PFSK-1 (cell line): Measurements from ENCODE around the gene UBA1.

ENCODE experiments used
- FOXP2 ChIP-seq: optimal IDR thresholded peaks from 2 replicates; pipeline ENCODE3; 2011; ENCODE audit warnings: borderline replicate concordance, control low read depth, inconsistent platforms; ENCODE audit not compliant: insufficient read depth; ENCODE audit errors: extremely low read length, extremely low read depth
- POLR2AphosphoS5 ChIP-seq: IDR thresholded peaks from 2 replicates; pipeline ENCODE4 v1.6.1; 2012; ENCODE audit warnings: low read depth, mild to moderate bottlenecking, control low read depth, low read length, moderate library complexity
- SIN3A ChIP-seq: IDR thresholded peaks from 2 replicates; pipeline ENCODE4 v1.6.1; 2012; ENCODE audit warnings: mild to moderate bottlenecking, low read length, moderate library complexity, borderline replicate concordance; ENCODE audit not compliant: insufficient read depth
- TAF1 ChIP-seq: IDR thresholded peaks from 2 replicates; pipeline ENCODE4 v1.6.1; 2012; ENCODE audit warnings: low read length, control low read depth, borderline replicate concordance; ENCODE audit not compliant: insufficient read depth
- TF ChIP-seq, protein P1 (sequence below), 2 experiments: IDR thresholded peaks; 2 replicates each; pipeline versions ENCODE4 v1.6.1 to v1.8.0; 2011 to 2012; ENCODE audit warnings: low read depth in 2 of 2, low read length in 2 of 2, control low read depth in 1 of 2, inconsistent platforms in 1 of 2, mild to moderate bottlenecking in 1 of 2, moderate library complexity in 1 of 2; ENCODE audit not compliant: insufficient read depth in 1 of 2

UBA1 gene

DNA sequence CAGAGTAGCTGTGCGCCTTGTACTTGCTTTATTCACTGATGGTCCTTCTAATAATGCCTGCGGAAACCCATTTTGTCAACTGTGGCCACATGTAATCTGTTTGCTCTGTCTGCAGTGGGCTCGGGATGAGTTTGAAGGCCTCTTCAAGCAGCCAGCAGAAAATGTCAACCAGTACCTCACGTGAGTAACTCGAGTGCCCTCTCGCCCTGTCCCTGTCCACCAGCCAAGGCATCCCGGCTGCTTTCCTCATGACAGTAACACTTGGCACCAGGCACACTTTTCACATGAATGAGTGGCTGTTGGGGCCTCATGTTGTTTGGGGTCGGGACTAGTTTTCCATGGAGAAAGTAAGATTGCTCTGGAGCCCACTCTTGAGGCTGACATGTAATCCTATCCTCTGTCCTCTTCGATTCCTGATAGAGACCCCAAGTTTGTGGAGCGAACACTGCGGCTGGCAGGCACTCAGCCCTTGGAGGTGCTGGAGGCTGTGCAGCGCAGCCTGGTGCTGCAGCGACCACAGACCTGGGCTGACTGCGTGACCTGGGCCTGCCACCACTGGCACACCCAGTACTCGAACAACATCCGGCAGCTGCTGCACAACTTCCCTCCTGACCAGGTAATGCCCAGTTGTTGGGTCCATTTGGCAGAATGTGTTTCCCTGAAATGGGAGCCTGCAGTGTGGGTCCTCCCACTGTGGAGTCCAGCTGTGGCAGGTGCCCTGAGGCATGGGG lies 16.0 kb downstream of the UBA1 start:
- no peak for TF ChIP-seq POLR2AphosphoS5
- TF ChIP-seq FOXP2 = no peak
- TF ChIP-seq, protein P1, sequence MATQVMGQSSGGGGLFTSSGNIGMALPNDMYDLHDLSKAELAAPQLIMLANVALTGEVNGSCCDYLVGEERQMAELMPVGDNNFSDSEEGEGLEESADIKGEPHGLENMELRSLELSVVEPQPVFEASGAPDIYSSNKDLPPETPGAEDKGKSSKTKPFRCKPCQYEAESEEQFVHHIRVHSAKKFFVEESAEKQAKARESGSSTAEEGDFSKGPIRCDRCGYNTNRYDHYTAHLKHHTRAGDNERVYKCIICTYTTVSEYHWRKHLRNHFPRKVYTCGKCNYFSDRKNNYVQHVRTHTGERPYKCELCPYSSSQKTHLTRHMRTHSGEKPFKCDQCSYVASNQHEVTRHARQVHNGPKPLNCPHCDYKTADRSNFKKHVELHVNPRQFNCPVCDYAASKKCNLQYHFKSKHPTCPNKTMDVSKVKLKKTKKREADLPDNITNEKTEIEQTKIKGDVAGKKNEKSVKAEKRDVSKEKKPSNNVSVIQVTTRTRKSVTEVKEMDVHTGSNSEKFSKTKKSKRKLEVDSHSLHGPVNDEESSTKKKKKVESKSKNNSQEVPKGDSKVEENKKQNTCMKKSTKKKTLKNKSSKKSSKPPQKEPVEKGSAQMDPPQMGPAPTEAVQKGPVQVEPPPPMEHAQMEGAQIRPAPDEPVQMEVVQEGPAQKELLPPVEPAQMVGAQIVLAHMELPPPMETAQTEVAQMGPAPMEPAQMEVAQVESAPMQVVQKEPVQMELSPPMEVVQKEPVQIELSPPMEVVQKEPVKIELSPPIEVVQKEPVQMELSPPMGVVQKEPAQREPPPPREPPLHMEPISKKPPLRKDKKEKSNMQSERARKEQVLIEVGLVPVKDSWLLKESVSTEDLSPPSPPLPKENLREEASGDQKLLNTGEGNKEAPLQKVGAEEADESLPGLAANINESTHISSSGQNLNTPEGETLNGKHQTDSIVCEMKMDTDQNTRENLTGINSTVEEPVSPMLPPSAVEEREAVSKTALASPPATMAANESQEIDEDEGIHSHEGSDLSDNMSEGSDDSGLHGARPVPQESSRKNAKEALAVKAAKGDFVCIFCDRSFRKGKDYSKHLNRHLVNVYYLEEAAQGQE (IDR thresholded peaks at IDR 0.05; ENCODE audit: insufficient read depth in 1 of 2, low read depth in 2 of 2, low read length in 2 of 2) = no peak
- no peak for TF ChIP-seq TAF1
- no peak for TF ChIP-seq SIN3A

DNA sequence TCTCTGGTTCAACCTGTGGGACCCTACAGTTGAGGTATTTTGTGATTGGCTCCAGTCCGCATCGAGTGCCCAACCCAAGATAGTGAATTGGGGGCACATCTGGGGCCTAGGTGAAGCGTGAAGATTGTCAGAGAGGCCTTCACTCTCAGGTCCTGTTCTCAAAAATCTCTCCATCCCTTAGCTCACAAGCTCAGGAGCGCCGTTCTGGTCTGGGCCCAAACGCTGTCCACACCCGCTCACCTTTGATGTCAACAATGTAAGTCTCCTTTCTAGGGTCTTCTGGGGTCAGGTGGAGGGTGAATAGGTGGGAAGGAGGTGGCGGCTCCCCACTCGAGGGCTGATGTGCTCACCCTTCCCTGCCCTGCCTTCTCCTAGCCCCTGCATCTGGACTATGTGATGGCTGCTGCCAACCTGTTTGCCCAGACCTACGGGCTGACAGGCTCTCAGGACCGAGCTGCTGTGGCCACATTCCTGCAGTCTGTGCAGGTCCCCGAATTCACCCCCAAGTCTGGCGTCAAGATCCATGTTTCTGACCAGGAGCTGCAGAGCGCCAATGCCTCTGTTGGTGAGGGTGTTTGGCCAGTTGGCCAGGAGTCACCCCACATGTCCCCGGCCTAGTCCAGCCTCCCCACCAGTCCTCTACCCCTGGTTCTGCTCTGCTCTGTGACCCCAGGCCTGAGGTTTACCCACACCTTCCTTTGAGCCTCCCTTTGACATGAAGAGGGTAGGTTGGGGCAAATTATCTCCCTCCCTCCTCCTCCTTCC lies 17.2 kb downstream of the UBA1 start:
- TF ChIP-seq POLR2AphosphoS5 (no peak; the same call in 1 of the 2 replicates), SIN3A (no peak), FOXP2 (no peak), TAF1 (no peak)
- TF ChIP-seq, protein P1 (IDR thresholded peaks at IDR 0.05; ENCODE audit: insufficient read depth in 1 of 2, low read depth in 2 of 2, low read length in 2 of 2) = no peak

DNA sequence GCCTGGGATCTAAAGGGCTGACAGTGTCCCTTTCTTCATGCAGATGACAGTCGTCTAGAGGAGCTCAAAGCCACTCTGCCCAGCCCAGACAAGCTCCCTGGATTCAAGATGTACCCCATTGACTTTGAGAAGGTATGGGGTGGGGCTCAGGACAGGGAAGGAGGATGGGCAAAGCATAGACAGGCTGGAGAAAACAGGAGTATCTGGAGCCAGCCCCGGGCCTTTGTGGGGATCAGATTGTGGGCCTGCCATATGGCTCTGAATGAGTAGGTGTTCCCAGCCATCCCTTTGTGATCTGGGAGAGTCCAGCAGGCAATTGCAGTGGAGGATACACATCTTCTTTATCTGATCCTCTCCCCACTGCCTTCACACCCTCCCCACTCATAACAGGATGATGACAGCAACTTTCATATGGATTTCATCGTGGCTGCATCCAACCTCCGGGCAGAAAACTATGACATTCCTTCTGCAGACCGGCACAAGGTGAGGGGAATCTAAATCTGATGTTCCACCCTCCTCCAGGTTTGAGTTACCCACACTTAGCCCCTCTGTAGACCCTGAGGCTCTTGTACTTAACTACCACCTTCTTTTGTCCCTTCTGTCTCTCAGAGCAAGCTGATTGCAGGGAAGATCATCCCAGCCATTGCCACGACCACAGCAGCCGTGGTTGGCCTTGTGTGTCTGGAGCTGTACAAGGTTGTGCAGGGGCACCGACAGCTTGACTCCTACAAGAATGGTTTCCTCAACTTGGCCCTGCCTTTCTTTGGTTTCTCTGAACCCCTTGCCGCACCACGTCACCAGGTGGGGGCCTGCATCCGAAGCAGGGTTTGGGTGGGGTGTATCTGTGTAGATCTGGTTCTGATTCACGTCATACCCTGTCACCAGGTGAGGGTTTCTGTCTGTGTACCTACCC lies 19.0 kb downstream of the UBA1 start:
- no peak for TF ChIP-seq FOXP2

DNA sequence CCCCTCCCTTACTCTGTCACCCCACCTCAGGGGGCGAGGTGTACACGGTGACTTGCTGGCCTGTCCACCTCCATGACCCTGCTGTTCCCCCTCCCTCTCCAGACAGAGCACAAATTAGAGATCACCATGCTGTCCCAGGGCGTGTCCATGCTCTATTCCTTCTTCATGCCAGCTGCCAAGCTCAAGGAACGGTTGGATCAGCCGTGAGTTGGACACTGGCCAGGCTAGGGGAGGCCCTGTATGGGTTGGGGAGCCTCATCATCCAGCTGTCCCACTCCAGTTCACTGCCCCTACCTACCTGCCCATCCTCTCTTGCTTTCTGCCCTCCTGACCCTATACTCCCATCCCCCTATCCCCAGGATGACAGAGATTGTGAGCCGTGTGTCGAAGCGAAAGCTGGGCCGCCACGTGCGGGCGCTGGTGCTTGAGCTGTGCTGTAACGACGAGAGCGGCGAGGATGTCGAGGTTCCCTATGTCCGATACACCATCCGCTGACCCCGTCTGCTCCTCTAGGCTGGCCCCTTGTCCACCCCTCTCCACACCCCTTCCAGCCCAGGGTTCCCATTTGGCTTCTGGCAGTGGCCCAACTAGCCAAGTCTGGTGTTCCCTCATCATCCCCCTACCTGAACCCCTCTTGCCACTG lies 20.9 kb downstream of the UBA1 start:
- TF ChIP-seq TAF1 (no peak), SIN3A (no peak), FOXP2 (no peak), POLR2AphosphoS5 (0 out of 2 replicates have a peak, but pooled peaks have one; percentile 9)
- TF ChIP-seq, protein P1 (IDR thresholded peaks at IDR 0.05; ENCODE audit: insufficient read depth in 1 of 2, low read depth in 2 of 2, low read length in 2 of 2) = no peak
